Measurements from ENCODE around the gene LRRC71.

Gene LRRC71

GRCh38 chr1:156927215-156928042 lies 7.0 kb downstream of the LRRC71 start:
- DNase-seq (ENCODE audit: low spot score) = peak; percentile 90

- DNase-seq (ENCODE audit: low spot score) = no peak
Observed at GRCh38 chr1:156928043-156928602, 7.7 kb downstream of the LRRC71 start.

GRCh38 chr1:156929596-156930238 lies 9.3 kb downstream of the LRRC71 start:
- no peak for DNase-seq (ENCODE audit: low spot score)

- DNase-seq (ENCODE audit: low spot score) = no peak
Observed at GRCh38 chr1:156930483-156930882, 10.1 kb downstream of the LRRC71 start.

GRCh38 chr1:156931211-156931952 lies 10.9 kb downstream of the LRRC71 start:
- DNase-seq (ENCODE audit: low spot score) = no peak

GRCh38 chr1:156931974-156932710 lies 11.7 kb downstream of the LRRC71 start:
- DNase-seq (ENCODE audit: low spot score) = no peak

GRCh38 chr1:156933136-156933535 lies 12.7 kb downstream of the LRRC71 start:
- DNase-seq (ENCODE audit: low spot score) = no peak

GRCh38 chr1:156935505-156936128 lies 15.2 kb downstream of the LRRC71 start:
- no peak for DNase-seq (ENCODE audit: low spot score)

- no peak for DNase-seq (ENCODE audit: low spot score)
Observed at GRCh38 chr1:156936191-156936590, 15.8 kb downstream of the LRRC71 start.

- no peak for DNase-seq (ENCODE audit: low spot score)
Observed at GRCh38 chr1:156936721-156937220, 16.3 kb downstream of the LRRC71 start.

GRCh38 chr1:156937883-156938282 lies 17.5 kb downstream of the LRRC71 start:
- no peak for DNase-seq (ENCODE audit: low spot score)

GRCh38 chr1:156938813-156939212 lies 18.4 kb downstream of the LRRC71 start:
- DNase-seq (ENCODE audit: low spot score) = no peak

GRCh38 chr1:156939786-156940334 lies 19.4 kb downstream of the LRRC71 start:
- no peak for DNase-seq (ENCODE audit: low spot score)

GRCh38 chr1:156941675-156942074 lies 21.2 kb downstream of the LRRC71 start:
- no peak for DNase-seq (ENCODE audit: low spot score)

- no peak for DNase-seq (ENCODE audit: low spot score)
Observed at GRCh38 chr1:156942176-156942575, 21.7 kb downstream of the LRRC71 start.

- no peak for DNase-seq (ENCODE audit: low spot score)
Observed at GRCh38 chr1:156942576-156942975, 22.1 kb downstream of the LRRC71 start.

- DNase-seq (ENCODE audit: low spot score) = no peak
Observed at GRCh38 chr1:156943756-156944155, 23.3 kb downstream of the LRRC71 start.

GRCh38 chr1:156944268-156944667 lies 23.8 kb downstream of the LRRC71 start:
- DNase-seq (ENCODE audit: low spot score) = no peak

GRCh38 chr1:156944848-156945247 lies 24.4 kb downstream of the LRRC71 start:
- no peak for DNase-seq (ENCODE audit: low spot score)

GRCh38 chr1:156945881-156946661 lies 25.6 kb downstream of the LRRC71 start:
- no peak for DNase-seq (ENCODE audit: low spot score)

All from ecto neural progenitor cell (in vitro differentiated cells).